A673 (cell line): Measurements from ENCODE around the gene KCNMA1.

Experiments used
- CTCF ChIP-seq: fragments of 300-800, 200-600 bp; sonication (generic); conservative IDR thresholded peaks from 2 replicates; pipeline ENCODE4 v1.5.1; 2017; ENCODE audit warnings: low read depth, mild to moderate bottlenecking, antibody characterized with exemption, low read length, moderate library complexity, mixed read lengths
- EZH2 ChIP-seq: fragments of 200-600 bp; sonication (generic); IDR thresholded peaks from 2 replicates; pipeline ENCODE4 v1.6.1; 2017; ENCODE audit warnings: borderline replicate concordance, low read depth, mild to moderate bottlenecking, mixed read lengths, antibody characterized with exemption, low read length; ENCODE audit not compliant: poor library complexity, severe bottlenecking

- TF ChIP-seq EZH2 (no peak), CTCF (no peak)
Measured at GRCh38 chr10:77408259-77408658, 229.3 kb downstream of the KCNMA1 start.
